Measurements from ENCODE around the gene PPFIBP2.

The PPFIBP2 gene

DNA sequence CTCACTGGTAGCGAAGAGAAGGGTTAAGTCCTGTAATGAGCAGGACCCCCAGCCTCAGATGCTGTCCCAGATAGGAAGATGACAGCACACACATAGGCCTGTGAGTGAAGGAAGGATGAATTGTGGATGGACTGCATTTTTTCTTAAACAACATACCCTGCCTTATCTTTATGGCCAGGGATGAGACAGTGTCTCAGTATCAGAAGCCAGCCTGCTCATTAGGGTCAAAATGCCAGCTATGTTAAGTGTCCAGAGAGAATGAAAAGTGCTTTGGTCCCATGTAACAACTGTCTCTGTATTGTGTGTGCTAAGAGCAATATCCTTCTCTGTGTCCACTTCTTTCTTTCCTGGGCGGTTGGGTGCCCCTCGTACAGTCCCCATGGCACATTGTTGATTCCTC lies 30.2 kb downstream of the PPFIBP2 start:
- Mint-ChIP-seq H3K36me3 (ENCODE audit: low read depth) (no peaks in the 10 kb centered on the region), H3K4me1 (ENCODE audit: low read depth) (peaks cover 2% of the 10 kb centered on the region), H3K27me3 (peaks cover 3% of the 10 kb centered on the region), H3K27ac (no peak overlapping the region), H3K4me3 (no peak overlapping the region), H3K9me3 (no peaks in the 10 kb centered on the region)
- DNase-seq = no peak

DNA sequence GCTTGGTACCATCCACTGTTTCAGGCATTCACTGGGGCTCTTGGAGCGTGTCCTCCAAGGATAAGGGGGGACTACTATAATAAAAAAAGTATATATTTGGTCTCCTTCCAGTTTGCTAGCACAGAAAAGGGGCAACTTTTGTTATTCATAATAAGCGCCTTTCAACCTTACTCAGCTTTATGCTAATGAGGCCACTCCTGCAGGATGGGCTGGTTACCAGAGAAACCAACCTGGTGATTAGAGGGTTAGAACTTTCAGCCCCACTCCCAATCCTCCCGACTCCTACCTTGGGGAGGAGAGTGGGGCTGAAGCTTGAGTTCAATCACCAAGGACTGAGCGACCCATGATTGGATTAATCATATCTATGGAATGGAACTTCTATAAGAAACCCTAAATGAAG lies 31.8 kb downstream of the PPFIBP2 start:
- Mint-ChIP-seq H3K4me1 (ENCODE audit: low read depth) (peaks cover 2% of the 10 kb centered on the region), H3K4me3 (no peak overlapping the region), H3K27ac (no peak overlapping the region), H3K9me3 (no peaks in the 10 kb centered on the region), H3K27me3 (no peaks in the 10 kb centered on the region), H3K36me3 (ENCODE audit: low read depth) (peaks cover 7% of the 10 kb centered on the region)
- DNase-seq = no peak

DNA sequence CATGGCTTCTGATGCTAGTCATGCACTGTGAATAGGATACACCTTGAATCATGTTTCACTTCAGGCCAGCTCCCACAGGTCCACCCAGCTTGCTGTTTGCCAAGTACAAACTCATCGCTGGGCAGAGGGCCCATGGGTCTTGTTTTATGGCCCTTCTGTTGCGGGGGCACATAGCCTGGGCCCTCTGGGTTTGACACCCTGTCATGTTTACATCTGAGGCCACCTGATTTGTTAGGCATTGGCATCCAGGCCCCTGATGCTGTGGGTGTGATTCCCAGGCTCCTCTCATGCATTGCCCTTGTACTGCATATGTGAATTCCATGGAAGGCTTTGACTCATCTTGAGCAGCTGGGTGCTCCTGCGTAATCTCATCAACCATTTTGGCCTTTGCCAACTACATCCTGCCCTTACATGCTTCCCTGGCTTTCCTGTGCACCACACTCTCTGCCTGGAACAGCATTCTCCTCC lies 32.6 kb downstream of the PPFIBP2 start:
- H3K4me1 Mint-ChIP-seq (ENCODE audit: low read depth) = peaks cover 2% of the 10 kb centered on the region
- H3K27me3 Mint-ChIP-seq = no peaks in the 10 kb centered on the region
- H3K36me3 Mint-ChIP-seq (ENCODE audit: low read depth) = peaks cover 7% of the 10 kb centered on the region
- H3K9me3 Mint-ChIP-seq = no peaks in the 10 kb centered on the region
- no peak overlapping the region for H3K27ac Mint-ChIP-seq
- no peak for DNase-seq
- H3K4me3 Mint-ChIP-seq = no peak overlapping the region

DNA sequence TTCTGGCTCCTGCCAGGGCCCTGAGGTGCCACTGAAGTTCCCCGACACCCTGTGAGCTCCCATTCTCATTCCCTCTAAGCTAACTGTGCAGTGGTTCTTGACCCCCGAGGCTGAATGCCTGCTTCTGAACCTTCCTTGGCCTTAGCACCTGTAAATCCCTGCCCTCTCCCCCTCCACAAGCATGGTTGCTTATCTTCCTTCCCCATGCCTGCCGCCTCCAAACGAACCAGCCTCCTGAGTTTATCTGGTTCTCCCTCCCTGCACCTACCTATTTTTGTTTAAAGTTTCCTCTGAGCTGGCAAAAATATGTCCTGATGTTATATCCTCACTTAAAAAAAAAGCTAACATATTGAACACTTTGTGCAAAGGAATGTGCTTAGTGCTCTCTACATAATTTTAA lies 33.9 kb downstream of the PPFIBP2 start:
- Mint-ChIP-seq H3K27ac (no peak overlapping the region), H3K27me3 (no peaks in the 10 kb centered on the region), H3K4me3 (no peak overlapping the region), H3K4me1 (ENCODE audit: low read depth) (peaks cover 2% of the 10 kb centered on the region), H3K9me3 (no peaks in the 10 kb centered on the region), H3K36me3 (ENCODE audit: low read depth) (peaks cover 7% of the 10 kb centered on the region)
- DNase-seq = no peak

DNA sequence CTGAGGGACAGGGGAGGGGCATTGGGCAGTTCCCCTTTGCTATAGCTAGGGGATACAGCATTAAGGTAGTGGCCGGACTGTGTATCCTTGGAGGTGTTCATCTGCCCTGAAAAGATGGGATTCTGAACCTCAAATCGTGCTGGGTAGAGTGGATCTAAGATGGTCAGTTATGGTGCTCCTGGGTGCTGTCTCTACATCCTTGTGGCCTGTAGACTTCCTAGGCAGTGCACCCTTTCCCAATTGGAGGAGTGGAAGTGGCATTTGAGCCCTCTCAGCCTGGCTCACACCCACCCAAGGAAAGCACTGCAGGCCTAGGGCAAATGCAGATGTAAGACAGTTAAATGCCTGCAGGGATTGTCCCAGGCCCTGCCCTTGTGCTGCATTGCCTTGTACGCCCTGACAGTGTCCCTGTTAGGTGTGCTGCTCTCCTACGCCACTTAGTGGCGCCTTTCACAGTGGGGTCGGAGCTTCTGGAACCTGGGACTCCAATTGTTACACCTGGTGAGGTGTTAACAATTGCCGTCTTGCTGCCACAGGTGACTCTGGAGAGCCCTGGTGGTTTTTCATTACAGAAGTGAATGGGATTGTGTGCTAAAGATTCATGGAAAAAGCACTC lies 35.0 kb downstream of the PPFIBP2 start:
- no peak for DNase-seq

DNA sequence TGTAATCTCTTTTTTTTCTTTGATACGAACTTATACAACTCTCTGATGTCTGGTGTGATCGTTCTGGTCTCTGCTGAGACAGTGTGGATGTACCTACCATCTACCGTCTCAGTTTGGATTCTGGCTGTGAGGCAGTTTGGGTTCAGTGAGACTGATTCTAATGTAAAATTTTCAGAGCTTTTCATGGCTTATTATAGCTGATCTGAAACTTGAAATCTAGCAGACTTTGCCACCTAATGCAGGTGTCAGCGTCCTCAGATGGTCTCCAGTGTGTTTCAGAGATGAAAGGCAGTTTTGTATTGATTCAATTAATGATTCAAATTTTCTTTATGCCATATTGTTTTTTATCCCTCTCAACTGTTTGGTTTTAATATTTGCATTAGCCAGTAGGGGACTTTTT lies 35.9 kb downstream of the PPFIBP2 start:
- DNase-seq = no peak
- Mint-ChIP-seq H3K27ac (no peak overlapping the region), H3K9me3 (no peaks in the 10 kb centered on the region), H3K36me3 (ENCODE audit: low read depth) (peaks cover 7% of the 10 kb centered on the region), H3K4me1 (ENCODE audit: low read depth) (peaks cover 2% of the 10 kb centered on the region), H3K4me3 (no peak overlapping the region), H3K27me3 (no peaks in the 10 kb centered on the region)

More for the DNA sequence above, 35.0 kb downstream of the PPFIBP2 start:
- Mint-ChIP-seq H3K4me3 (no peak overlapping the region), H3K36me3 (ENCODE audit: low read depth) (peaks cover 7% of the 10 kb centered on the region), H3K9me3 (no peaks in the 10 kb centered on the region), H3K27ac (no peak overlapping the region), H3K27me3 (no peaks in the 10 kb centered on the region), H3K4me1 (ENCODE audit: low read depth) (peaks cover 2% of the 10 kb centered on the region)

DNA sequence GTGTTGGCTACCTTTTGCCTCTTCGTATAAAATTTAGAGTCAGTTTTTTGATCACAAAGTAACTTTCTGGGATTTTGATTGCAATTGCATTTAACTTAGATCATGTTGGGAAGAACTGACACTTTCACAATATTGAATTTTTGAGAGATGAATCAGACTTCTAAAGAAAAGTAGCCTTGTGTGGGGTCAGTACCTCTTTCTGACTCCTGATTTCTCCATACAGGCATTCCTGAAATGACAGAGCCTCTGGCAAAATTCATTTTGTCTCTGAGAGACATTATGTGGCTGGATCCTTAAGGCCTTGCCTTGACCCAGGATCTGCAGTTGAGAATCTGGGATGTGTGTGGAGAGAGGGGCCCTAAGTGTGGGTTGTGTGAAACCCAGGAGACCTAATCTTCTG lies 37.8 kb downstream of the PPFIBP2 start:
- H3K4me3 Mint-ChIP-seq = no peak overlapping the region
- no peaks in the 10 kb centered on the region for H3K27me3 Mint-ChIP-seq
- DNase-seq = no peak
- H3K27ac Mint-ChIP-seq = no peak overlapping the region
- H3K9me3 Mint-ChIP-seq = no peaks in the 10 kb centered on the region
- peaks cover 2% of the 10 kb centered on the region for H3K4me1 Mint-ChIP-seq (ENCODE audit: low read depth)
- H3K36me3 Mint-ChIP-seq (ENCODE audit: low read depth) = peaks cover 9% of the 10 kb centered on the region

DNA sequence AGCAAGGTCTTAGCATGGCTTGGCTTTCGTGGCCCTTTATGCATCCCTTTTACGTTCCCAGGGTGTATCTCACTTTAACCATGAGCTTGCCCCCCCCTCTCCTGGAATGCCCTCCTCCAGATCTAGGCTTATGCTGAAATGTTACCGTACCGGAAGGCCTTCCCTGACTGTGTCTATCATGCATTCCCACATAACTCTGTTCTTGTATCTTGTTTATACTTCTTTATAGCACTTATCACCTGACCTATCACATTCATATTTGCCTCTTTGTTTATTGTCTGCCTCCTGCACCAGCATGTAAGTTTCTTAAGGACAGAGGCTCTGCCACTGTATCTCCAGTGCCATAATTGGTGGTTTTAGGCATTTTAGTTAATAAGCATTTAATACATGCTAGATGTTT lies 38.9 kb downstream of the PPFIBP2 start:
- H3K4me3 Mint-ChIP-seq = no peak overlapping the region
- no peak for DNase-seq
- no peak overlapping the region for H3K27ac Mint-ChIP-seq
- peaks cover 9% of the 10 kb centered on the region for H3K36me3 Mint-ChIP-seq (ENCODE audit: low read depth)
- H3K9me3 Mint-ChIP-seq = no peaks in the 10 kb centered on the region
- peaks cover 2% of the 10 kb centered on the region for H3K4me1 Mint-ChIP-seq (ENCODE audit: low read depth)
- no peaks in the 10 kb centered on the region for H3K27me3 Mint-ChIP-seq

DNA sequence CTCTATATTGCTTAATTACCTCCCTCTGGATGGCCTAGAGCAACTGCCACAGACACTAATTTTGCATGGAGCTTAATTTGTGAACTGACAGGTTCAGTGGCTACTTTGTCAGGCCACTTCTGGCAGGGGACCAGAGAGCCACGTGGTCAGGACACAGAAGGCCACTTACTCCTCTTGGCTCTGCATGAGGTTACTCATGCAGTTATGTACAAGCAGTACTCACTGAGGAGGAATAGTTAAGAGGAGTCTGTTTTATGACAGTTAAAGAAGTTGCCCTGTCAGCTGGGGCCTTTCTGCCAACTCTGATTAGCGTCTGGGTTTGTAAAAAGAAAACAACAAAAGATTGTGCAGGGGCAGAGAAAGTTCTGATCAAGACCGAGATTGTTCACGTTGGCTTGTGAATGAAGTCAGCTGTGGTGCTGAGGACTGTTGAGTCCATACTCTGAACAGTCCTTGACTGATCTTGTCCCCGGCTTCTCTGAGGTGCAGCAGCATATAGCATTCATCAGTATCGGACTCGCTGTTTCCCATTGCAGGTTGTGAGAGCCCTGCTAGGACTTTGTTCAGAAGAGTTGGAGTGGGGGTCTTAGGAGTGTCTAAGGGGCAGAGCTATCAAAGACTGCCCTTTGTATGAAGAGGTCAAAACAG lies 41.4 kb downstream of the PPFIBP2 start:
- no peak for DNase-seq

DNA sequence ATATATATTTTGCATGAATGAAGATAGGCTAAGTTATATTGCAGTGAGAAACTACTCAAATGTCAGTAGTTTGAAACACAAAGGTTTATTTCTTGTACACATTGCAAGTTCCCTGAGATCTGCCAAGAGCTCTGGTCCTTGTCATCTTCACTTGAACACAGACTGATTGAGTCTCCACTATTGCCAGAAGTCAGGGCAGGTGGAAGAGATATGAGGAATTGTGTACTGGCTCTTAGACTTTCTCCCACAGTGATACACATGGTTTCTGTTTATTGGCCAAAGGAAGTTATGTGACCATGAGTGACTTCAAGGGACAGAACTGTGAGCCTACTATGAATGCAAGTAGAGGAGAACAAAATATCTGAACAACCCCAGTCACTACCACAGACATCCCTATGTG lies 44.2 kb downstream of the PPFIBP2 start:
- Mint-ChIP-seq H3K36me3 (ENCODE audit: low read depth) (peaks cover 2% of the 10 kb centered on the region), H3K27ac (no peak overlapping the region), H3K27me3 (no peaks in the 10 kb centered on the region), H3K4me3 (no peak overlapping the region), H3K9me3 (no peaks in the 10 kb centered on the region), H3K4me1 (ENCODE audit: low read depth) (no peaks in the 10 kb centered on the region)
- DNase-seq = no peak

More for the DNA sequence above, 41.4 kb downstream of the PPFIBP2 start:
- H3K27ac Mint-ChIP-seq = no peak overlapping the region
- H3K27me3 Mint-ChIP-seq = no peaks in the 10 kb centered on the region
- no peaks in the 10 kb centered on the region for H3K9me3 Mint-ChIP-seq
- no peak overlapping the region for H3K4me3 Mint-ChIP-seq
- H3K36me3 Mint-ChIP-seq (ENCODE audit: low read depth) = peaks cover 2% of the 10 kb centered on the region
- H3K4me1 Mint-ChIP-seq (ENCODE audit: low read depth) = no peaks in the 10 kb centered on the region

DNA sequence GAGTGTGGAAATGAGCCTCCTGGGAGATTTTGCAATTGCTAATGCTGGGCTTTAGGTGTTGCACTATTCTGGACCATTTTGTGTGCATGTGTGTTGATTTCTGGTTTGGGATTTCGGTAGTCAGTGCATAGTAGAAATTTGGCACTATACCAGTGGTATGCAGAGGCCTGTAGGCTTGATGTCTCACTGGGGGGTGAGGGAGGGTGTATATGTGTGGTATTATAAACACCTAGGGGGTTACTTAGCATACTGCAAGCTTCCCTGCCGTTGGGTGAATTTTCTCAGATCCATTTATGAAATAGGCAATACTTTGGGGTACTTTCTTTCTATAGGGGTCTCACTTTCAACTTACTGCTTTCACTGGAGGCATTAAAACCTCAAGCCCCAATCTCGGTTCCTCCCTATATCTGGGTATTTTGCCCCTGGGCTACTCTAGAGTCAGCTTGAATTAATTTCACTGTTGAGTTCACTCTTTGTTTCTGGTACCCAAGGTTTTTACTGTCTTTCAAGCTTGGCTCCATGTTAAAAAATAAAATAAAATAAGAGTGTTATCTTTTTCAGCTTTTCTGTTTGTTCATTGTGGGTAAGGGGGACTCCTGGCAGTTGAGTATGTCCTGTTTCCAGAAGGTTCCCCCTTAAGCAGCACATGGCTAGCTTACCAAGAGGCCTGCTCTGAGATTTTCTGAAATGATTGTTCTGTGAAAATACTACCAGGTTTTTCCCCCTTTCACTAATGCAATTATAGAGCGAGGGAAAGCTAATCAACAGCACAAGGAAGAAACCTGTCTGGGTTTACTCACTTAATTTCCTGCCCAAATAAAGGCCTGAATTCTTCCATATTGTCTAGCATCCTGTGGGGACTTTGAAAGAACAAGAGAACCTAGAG lies 45.8 kb downstream of the PPFIBP2 start:
- Mint-ChIP-seq H3K27me3 (no peaks in the 10 kb centered on the region), H3K4me1 (ENCODE audit: low read depth) (no peaks in the 10 kb centered on the region), H3K4me3 (no peak overlapping the region)

DNA sequence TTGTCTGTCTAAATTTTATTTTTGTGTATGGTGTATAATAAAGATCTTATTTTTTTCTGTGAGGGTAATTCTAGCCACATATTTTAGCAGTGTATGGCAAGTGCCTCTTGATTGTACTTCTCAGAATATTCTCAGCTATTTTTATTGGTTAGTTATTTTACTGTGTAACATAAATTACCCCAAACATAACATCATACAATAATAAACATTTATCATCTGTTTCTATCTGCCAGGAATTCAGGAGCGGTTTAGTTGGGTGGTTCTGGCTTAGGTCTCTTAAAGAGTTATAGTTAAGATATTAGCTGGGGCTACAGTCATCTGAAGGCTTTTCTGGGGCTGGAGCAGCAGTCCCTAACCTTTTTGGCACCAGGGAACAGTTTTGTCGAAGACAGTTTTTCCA lies 47.8 kb downstream of the PPFIBP2 start:
- H3K27ac Mint-ChIP-seq = no peak overlapping the region
- no peaks in the 10 kb centered on the region for H3K9me3 Mint-ChIP-seq
- peaks cover 6% of the 10 kb centered on the region for H3K36me3 Mint-ChIP-seq (ENCODE audit: low read depth)
- DNase-seq = no peak
- no peak overlapping the region for H3K4me3 Mint-ChIP-seq
- no peaks in the 10 kb centered on the region for H3K27me3 Mint-ChIP-seq
- H3K4me1 Mint-ChIP-seq (ENCODE audit: low read depth) = no peaks in the 10 kb centered on the region

More for the DNA sequence above, 45.8 kb downstream of the PPFIBP2 start:
- Mint-ChIP-seq H3K9me3 (no peaks in the 10 kb centered on the region), H3K36me3 (ENCODE audit: low read depth) (peaks cover 2% of the 10 kb centered on the region), H3K27ac (no peak overlapping the region)
- DNase-seq = no peak

DNA sequence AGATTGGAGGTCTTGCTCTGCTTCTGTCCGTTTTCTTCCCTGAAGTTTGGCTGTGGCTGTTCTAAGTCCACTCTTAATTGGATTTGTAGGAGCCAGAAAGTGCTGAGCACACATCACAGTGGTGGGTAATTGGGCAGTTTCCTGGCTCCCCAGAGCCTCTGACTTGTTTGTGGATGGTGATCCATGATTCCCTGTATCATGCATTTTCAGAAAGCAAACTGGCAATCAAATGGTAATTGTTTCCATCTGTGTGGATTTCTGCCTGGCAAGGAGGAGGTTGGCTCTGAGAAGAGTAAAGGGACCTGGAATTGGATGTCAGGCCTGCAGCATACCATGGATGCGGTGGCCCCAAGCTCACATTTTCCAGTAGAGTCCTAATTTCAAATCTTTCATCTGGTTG lies 49.5 kb downstream of the PPFIBP2 start:
- DNase-seq = no peak
- H3K36me3 Mint-ChIP-seq (ENCODE audit: low read depth) = peaks cover 13% of the 10 kb centered on the region
- H3K4me3 Mint-ChIP-seq = no peak overlapping the region
- H3K27me3 Mint-ChIP-seq = no peaks in the 10 kb centered on the region
- no peak overlapping the region for H3K27ac Mint-ChIP-seq
- H3K4me1 Mint-ChIP-seq (ENCODE audit: low read depth) = no peaks in the 10 kb centered on the region
- H3K9me3 Mint-ChIP-seq = no peaks in the 10 kb centered on the region

DNA sequence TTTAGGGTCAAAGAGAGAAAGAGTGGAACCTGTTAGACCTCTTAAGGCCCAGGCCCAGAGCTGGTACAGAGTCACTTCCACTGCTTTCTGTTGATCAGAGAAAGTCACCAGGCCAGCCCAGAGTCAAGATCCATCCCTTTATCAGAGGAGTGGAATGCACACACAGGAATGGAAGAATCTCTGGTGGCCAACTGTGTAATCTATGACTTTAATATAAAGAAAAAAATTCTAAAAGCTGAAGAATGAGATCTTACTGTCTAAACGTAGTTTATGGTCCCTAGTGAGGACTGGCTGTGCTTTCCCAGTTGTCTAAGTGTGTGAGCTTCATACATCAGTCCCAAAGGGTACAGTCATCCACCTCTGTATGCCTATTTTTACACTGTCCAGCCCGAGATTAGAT lies 51.0 kb downstream of the PPFIBP2 start:
- H3K9me3 Mint-ChIP-seq = no peaks in the 10 kb centered on the region
- no peak for DNase-seq
- H3K4me3 Mint-ChIP-seq = no peak overlapping the region
- H3K27ac Mint-ChIP-seq = no peak overlapping the region
- peaks cover 3% of the 10 kb centered on the region for H3K27me3 Mint-ChIP-seq
- H3K36me3 Mint-ChIP-seq (ENCODE audit: low read depth) = peaks cover 13% of the 10 kb centered on the region
- no peaks in the 10 kb centered on the region for H3K4me1 Mint-ChIP-seq (ENCODE audit: low read depth)

DNA sequence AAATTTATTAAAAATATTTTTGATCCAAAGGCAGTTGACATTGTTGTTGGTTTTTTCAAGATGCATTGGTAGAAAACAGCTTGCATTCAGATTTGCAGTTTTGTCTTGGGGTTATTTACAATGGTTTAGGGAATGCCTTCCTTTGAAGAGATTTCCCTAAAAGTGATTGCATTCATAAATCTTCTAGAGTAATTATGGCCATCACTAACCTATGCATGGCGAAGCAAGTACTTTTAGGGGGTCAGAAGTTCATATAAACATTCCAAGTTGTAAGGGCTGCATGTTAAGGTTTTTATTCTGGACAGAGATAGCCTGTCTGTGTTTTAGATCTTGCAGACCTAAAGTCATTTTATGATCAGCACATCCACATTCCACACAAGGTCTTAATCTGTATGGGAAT lies 53.5 kb downstream of the PPFIBP2 start:
- Mint-ChIP-seq H3K4me3 (no peak overlapping the region), H3K36me3 (ENCODE audit: low read depth) (peaks cover 13% of the 10 kb centered on the region), H3K27ac (no peak overlapping the region), H3K27me3 (peaks cover 13% of the 10 kb centered on the region), H3K4me1 (ENCODE audit: low read depth) (no peaks in the 10 kb centered on the region), H3K9me3 (no peaks in the 10 kb centered on the region)
- no peak for DNase-seq

Data from activated T-cell treated with anti-CD3 and anti-CD28 coated beads, Interleukin-2, amount 50 U/mL, for 24 hours (primary cell).